ENCODE data around the gene MARK3. TPM values are rescaled to one million over a fixed set of nuclear protein-coding genes. Genes with fewer than 3 reads are reported as not detected.

Gene MARK3
- total and polyA plus RNA-seq, 10 of the 15 experiments (the other 5 are each of a cell fraction or from before 2014, with no cell fraction given): 10.7 to 75.1 (median 41.4) TPM

GRCh38 chr14:103552846-103553210 lies 167.6 kb downstream of the MARK3 start:
- Histone ChIP-seq H3K36me3 (ENCODE audit: control insufficient read depth in 2 of 2, insufficient read depth in 2 of 2, low read length in 1 of 2) (no peaks in the 10 kb centered on the region), H3K4me2 (ENCODE audit: control insufficient read depth, insufficient read depth) (no peak overlapping the region), H3K27ac (ENCODE audit: control insufficient read depth, insufficient read depth) (no peak overlapping the region), H3K9ac (ENCODE audit: control insufficient read depth, insufficient read depth, low read length) (no peak overlapping the region), H3K9me3 (replicated peaks; ENCODE audit: control insufficient read depth, insufficient read depth, low read length) (no peaks in the 10 kb centered on the region), H4K20me1 (ENCODE audit: control insufficient read depth, insufficient read depth) (no peaks in the 10 kb centered on the region), H2AFZ (ENCODE audit: control insufficient read depth, low read depth, low read length) (no peak overlapping the region), H3K27me3 (replicated peaks in 1 of 2; ENCODE audit: control insufficient read depth in 2 of 2, insufficient read depth in 2 of 2, low read length in 1 of 2) (no peaks in the 10 kb centered on the region), H3K4me1 (ENCODE audit: control insufficient read depth, insufficient read depth, low read length) (no peaks in the 10 kb centered on the region), H3K79me2 (ENCODE audit: control insufficient read depth, insufficient read depth, low read length) (no peaks in the 10 kb centered on the region), H3K4me3 (no peak overlapping the region)
- SMC1A ChIA-PET (ENCODE audit: uncharacterized antibody, unreplicated experiment): interaction anchor here (1.5 kb wide), 1 partner anchor 34 kb away, joined by 4 read pairs; no protein-coding TSS in a partner anchor
- no TSS peak for BruUV-seq (replicated peaks)
- CTCF ChIA-PET: no interaction called here
- in situ Hi-C loops (cut with MboI) (no loop called here), intact Hi-C loops (cut with micrococcal nuclease; ENCODE audit: unreplicated experiment) (no loop called here)
- DNase-seq (ENCODE audit: low read depth, low spot score): no peak
- RAD21 ChIA-PET (ENCODE audit: unreplicated experiment): interaction anchor here (1.0 kb wide), 1 partner anchor 34 kb away, joined by 4 read pairs; no protein-coding TSS in a partner anchor
- POLR2A ChIA-PET: no interaction called here
- 90% methylated on average over 11 of the region's 11 CpGs for WGBS (ENCODE audit: insufficient coverage, insufficient replicate concordance, low lambda C conversion rate, missing lambda C conversion rate)
- ATAC-seq: no peak
- FAIRE-seq: no peak
- TF ChIP-seq MEF2A (IDR thresholded peaks at IDR 0.05; ENCODE audit: insufficient read depth, low read depth, low read length) (no peak), SPI1 (IDR thresholded peaks at IDR 0.05; ENCODE audit: borderline replicate concordance, insufficient read depth, low read depth, low read length) (no peak), KLF5 (IDR thresholded peaks at IDR 0.05; ENCODE audit: partially characterized antibody) (no peak), MTA2 (IDR thresholded peaks at IDR 0.05; ENCODE audit: low read depth) (no peak), KAT2A (conservative IDR thresholded peaks at IDR 0.05; ENCODE audit: control insufficient read depth, low read depth, low read length) (no peak), E2F8 (IDR thresholded peaks at IDR 0.05; ENCODE audit: low read depth, partially characterized antibody) (no peak), MYC (IDR thresholded peaks at IDR 0.05; ENCODE audit: insufficient read depth, insufficient read length, insufficient replicate concordance, low read length, severe bottlenecking) (no peak), JUND (IDR thresholded peaks at IDR 0.05; ENCODE audit: low read depth, low read length) (no peak), NFXL1 (IDR thresholded peaks at IDR 0.05; ENCODE audit: borderline replicate concordance) (no peak), LARP7 (IDR thresholded peaks at IDR 0.05) (no peak), HSF1 (IDR thresholded peaks at IDR 0.05; ENCODE audit: low read depth, low read length) (no peak), GATAD2B (conservative IDR thresholded peaks at IDR 0.05; ENCODE audit: low read depth) (no peak)
- TF ChIP-seq, protein P1, sequence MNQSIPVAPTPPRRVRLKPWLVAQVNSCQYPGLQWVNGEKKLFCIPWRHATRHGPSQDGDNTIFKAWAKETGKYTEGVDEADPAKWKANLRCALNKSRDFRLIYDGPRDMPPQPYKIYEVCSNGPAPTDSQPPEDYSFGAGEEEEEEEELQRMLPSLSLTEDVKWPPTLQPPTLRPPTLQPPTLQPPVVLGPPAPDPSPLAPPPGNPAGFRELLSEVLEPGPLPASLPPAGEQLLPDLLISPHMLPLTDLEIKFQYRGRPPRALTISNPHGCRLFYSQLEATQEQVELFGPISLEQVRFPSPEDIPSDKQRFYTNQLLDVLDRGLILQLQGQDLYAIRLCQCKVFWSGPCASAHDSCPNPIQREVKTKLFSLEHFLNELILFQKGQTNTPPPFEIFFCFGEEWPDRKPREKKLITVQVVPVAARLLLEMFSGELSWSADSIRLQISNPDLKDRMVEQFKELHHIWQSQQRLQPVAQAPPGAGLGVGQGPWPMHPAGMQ (IDR thresholded peaks at IDR 0.05; ENCODE audit: borderline replicate concordance): no peak
- TF ChIP-seq, protein P2, sequence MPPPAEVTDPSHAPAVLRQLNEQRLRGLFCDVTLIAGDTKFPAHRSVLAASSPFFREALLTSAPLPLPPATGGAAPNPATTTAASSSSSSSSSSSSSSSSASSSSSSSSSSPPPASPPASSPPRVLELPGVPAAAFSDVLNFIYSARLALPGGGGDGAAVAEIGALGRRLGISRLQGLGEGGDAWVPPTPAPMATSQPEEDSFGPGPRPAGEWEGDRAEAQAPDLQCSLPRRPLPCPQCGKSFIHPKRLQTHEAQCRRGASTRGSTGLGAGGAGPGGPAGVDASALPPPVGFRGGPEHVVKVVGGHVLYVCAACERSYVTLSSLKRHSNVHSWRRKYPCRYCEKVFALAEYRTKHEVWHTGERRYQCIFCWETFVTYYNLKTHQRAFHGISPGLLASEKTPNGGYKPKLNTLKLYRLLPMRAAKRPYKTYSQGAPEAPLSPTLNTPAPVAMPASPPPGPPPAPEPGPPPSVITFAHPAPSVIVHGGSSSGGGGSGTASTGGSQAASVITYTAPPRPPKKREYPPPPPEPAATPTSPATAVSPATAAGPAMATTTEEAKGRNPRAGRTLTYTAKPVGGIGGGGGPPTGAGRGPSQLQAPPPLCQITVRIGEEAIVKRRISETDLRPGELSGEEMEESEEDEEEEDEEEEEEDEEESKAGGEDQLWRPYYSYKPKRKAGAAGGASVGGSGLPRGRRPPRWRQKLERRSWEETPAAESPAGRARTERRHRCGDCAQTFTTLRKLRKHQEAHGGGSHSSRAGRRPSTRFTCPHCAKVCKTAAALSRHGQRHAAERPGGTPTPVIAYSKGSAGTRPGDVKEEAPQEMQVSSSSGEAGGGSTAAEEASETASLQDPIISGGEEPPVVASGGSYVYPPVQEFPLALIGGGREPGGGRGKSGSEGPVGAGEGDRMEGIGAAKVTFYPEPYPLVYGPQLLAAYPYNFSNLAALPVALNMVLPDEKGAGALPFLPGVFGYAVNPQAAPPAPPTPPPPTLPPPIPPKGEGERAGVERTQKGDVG (CRISPR knock-in tag; IDR thresholded peaks at IDR 0.05): no peak

All from GM12878 (cell line).